Endodermal cell (in vitro differentiated cells): Measurements from ENCODE around the gene SLC25A21. TPM values are rescaled to one million over a fixed set of nuclear protein-coding genes. Genes with fewer than 3 reads are reported as not detected.
A peak's percentile ranks its signal among the peaks of the same experiment; 100 is the strongest.

Experiments used
- DNase-seq: peaks from one replicate; pipeline ENCODE4 v3.0.0-alpha.2; 2017
- H3K27ac ChIP-seq: 2 replicates; pipeline ENCODE4 v1.5.1; 2013; ENCODE audit warnings: mild to moderate bottlenecking, low read depth, low read length, moderate library complexity
- H3K27me3 ChIP-seq: 2 replicates; pipeline ENCODE4 v1.6.1; 2013; ENCODE audit warnings: mild to moderate bottlenecking, low read length, moderate library complexity; ENCODE audit not compliant: insufficient read depth, control insufficient read depth, poor library complexity, severe bottlenecking
- H3K36me3 ChIP-seq: 2 replicates; pipeline ENCODE4 v1.7.0; 2013; ENCODE audit warnings: mild to moderate bottlenecking, low read length, moderate library complexity; ENCODE audit not compliant: control insufficient read depth, insufficient read depth
- H3K4me1 ChIP-seq: one replicate; pipeline ENCODE4 v1.7.0; 2013; ENCODE audit warnings: low read length; ENCODE audit not compliant: control insufficient read depth, insufficient read depth
- H3K4me3 ChIP-seq: 2 replicates; pipeline ENCODE4 v1.5.1; 2013; ENCODE audit warnings: mild to moderate bottlenecking, low read length, moderate library complexity
- H3K9ac ChIP-seq: 2 replicates; pipeline ENCODE4 v1.6.1; 2013; ENCODE audit warnings: mild to moderate bottlenecking, low read length, moderate library complexity; ENCODE audit not compliant: poor library complexity, severe bottlenecking; ENCODE audit errors: extremely low read depth
- H3K9me3 ChIP-seq: 2 replicates; pipeline ENCODE4 v1.6.1; 2013; ENCODE audit warnings: mild to moderate bottlenecking, low read length, moderate library complexity; ENCODE audit not compliant: control insufficient read depth
- H3K27ac Mint-ChIP-seq: 2 replicates; pipeline ENCODE4 v1.8.0; 2020; ENCODE audit warnings: mixed read lengths
- H3K27me3 Mint-ChIP-seq: 2 replicates; pipeline ENCODE4 v1.8.0; 2021; ENCODE audit warnings: mild to moderate bottlenecking, mixed read lengths; ENCODE audit not compliant: insufficient read depth
- H3K36me3 Mint-ChIP-seq: 2 replicates; pipeline ENCODE4 v1.8.0; 2020; ENCODE audit warnings: low read depth, mixed read lengths
- H3K4me1 Mint-ChIP-seq: 2 replicates; pipeline ENCODE4 v1.8.0; 2020; ENCODE audit warnings: mixed read lengths
- H3K4me3 Mint-ChIP-seq: 2 replicates; pipeline ENCODE4 v1.8.0; 2020; ENCODE audit warnings: mild to moderate bottlenecking, moderate library complexity, mixed read lengths
- H3K9me3 Mint-ChIP-seq: 2 replicates; pipeline ENCODE4 v1.8.0; 2020; ENCODE audit warnings: mild to moderate bottlenecking, mixed read lengths
- WGBS, 2 experiments: methylation state at CpG; one replicate each; pipeline versions ENCODE4 v1.1.5 to v1.1.7; 2013; ENCODE audit warnings: missing lambda C conversion rate in 2 of 2, mixed read lengths in 1 of 2; ENCODE audit not compliant: insufficient coverage in 1 of 2, insufficient read length in 1 of 2; 5-methylcytosine and 5-hydroxymethylcytosine counted together
- total RNA-seq, 2 donors: library from RNA; stranded (reverse); fragmentation: NEBNext Ultra II Directional in 1 of 2; extraction: Animal tissue kit (Norgen Biotek cat#: 25700) in 1 of 2; gene quantifications; 2 replicates in 1 of 2; 3 replicates in 1 of 2; pipeline ENCODE4 v1.2.1, GENCODE V29; 2021
- TF ChIP-seq, protein P1 (sequence below): fragments of 200-600 bp; sonication (generic); conservative IDR thresholded peaks from 2 replicates; pipeline ENCODE4 v1.5.0; 2021; ENCODE audit warnings: antibody characterized with exemption, mild to moderate bottlenecking

The SLC25A21 gene
- total RNA-seq, 2 donors from 2014 or later = 1.9 TPM

GRCh38 chr14:36719823-36720222 lies 452.6 kb downstream of the SLC25A21 start:
- Mint-ChIP-seq H3K36me3 (no peaks in the 10 kb centered on the region), H3K9me3 (no peaks in the 10 kb centered on the region), H3K4me1 (peaks cover 67% of the 10 kb centered on the region), H3K27me3 (peaks cover 5% of the 10 kb centered on the region), H3K4me3 (no peak overlapping the region), H3K27ac (no peak overlapping the region)
- Histone ChIP-seq H3K4me1 (no peaks in the 10 kb centered on the region), H3K9ac (no peak overlapping the region), H3K36me3 (no peaks in the 10 kb centered on the region), H3K4me3 (no peak overlapping the region), H3K27ac (no peak overlapping the region), H3K27me3 (no peaks in the 10 kb centered on the region), H3K9me3 (no peaks in the 10 kb centered on the region)
- no peak for DNase-seq
- TF ChIP-seq, protein P1, sequence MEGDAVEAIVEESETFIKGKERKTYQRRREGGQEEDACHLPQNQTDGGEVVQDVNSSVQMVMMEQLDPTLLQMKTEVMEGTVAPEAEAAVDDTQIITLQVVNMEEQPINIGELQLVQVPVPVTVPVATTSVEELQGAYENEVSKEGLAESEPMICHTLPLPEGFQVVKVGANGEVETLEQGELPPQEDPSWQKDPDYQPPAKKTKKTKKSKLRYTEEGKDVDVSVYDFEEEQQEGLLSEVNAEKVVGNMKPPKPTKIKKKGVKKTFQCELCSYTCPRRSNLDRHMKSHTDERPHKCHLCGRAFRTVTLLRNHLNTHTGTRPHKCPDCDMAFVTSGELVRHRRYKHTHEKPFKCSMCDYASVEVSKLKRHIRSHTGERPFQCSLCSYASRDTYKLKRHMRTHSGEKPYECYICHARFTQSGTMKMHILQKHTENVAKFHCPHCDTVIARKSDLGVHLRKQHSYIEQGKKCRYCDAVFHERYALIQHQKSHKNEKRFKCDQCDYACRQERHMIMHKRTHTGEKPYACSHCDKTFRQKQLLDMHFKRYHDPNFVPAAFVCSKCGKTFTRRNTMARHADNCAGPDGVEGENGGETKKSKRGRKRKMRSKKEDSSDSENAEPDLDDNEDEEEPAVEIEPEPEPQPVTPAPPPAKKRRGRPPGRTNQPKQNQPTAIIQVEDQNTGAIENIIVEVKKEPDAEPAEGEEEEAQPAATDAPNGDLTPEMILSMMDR = no peak
- WGBS, 2 experiments = 88 to 92% methylated on average over 4 to 7 of the region's 7 CpGs

DNA sequence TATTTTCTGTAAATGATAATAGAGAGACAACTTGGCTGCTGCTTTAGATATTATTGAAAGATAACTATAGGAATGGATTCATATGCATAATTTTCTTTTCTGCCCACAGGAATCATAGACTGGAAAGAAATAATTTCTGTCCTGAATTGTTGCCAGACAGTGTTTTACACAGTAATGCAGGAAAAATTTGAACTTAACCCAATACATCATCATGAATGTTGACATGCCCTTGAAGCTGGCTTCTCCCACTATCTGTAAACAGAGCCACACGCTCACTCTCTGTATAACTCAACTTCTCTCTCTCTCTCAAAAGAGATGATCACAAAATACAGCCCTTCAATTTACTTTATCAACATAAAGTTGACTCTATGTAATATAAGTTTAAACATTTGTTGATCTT lies 454.2 kb downstream of the SLC25A21 start:
- H3K27ac Mint-ChIP-seq = no peak overlapping the region
- H3K4me1 ChIP-seq = no peaks in the 10 kb centered on the region
- H3K27me3 Mint-ChIP-seq = peaks cover 5% of the 10 kb centered on the region
- H3K9ac ChIP-seq = no peak overlapping the region
- no peaks in the 10 kb centered on the region for H3K9me3 Mint-ChIP-seq
- no peak overlapping the region for H3K4me3 Mint-ChIP-seq
- WGBS, 2 experiments = 84% methylated on average over 1 of the region's 1 CpG; no CpG with 5 or more reads in 1 of the 2 experiments
- no peaks in the 10 kb centered on the region for H3K9me3 ChIP-seq
- H3K27ac ChIP-seq = no peak overlapping the region
- H3K4me3 ChIP-seq = no peak overlapping the region
- H3K4me1 Mint-ChIP-seq = peaks cover 67% of the 10 kb centered on the region
- no peaks in the 10 kb centered on the region for H3K36me3 Mint-ChIP-seq
- H3K36me3 ChIP-seq = no peaks in the 10 kb centered on the region
- H3K27me3 ChIP-seq = no peaks in the 10 kb centered on the region
- TF ChIP-seq, protein P1 = no peak
- no peak for DNase-seq

GRCh38 chr14:36717363-36717762 lies 455.0 kb downstream of the SLC25A21 start:
- peak; percentile 91 for DNase-seq
- Mint-ChIP-seq H3K4me3 (no peak overlapping the region), H3K9me3 (no peaks in the 10 kb centered on the region), H3K4me1 (peaks cover 72% of the 10 kb centered on the region), H3K27ac (no peak overlapping the region), H3K36me3 (no peaks in the 10 kb centered on the region), H3K27me3 (peaks cover 5% of the 10 kb centered on the region)
- Histone ChIP-seq H3K27ac (no peak overlapping the region), H3K36me3 (no peaks in the 10 kb centered on the region), H3K9me3 (no peaks in the 10 kb centered on the region), H3K4me3 (no peak overlapping the region), H3K4me1 (no peaks in the 10 kb centered on the region), H3K9ac (no peak overlapping the region), H3K27me3 (no peaks in the 10 kb centered on the region)
- TF ChIP-seq, protein P1 = no peak
- 15 to 39% methylated on average over 2 to 5 of the region's 5 CpGs for WGBS, 2 experiments
